Retinal pigment epithelial cell (primary cell): ENCODE data around the gene TTLL10.

Experiments
- DNase-seq: peaks from one replicate; pipeline ENCODE4 v3.0.0-alpha.2; 2010; ENCODE audit warnings: low read depth
- H3K4me3 ChIP-seq: 2 replicates; pipeline ENCODE4 v1.5.1; 2011; ENCODE audit warnings: mild to moderate bottlenecking, low read length, control low read depth, moderate library complexity
- CTCF ChIP-seq: conservative IDR thresholded peaks from 2 replicates; pipeline ENCODE4 v1.5.1; 2011; ENCODE audit warnings: low read depth, low read length, control low read depth, inconsistent platforms

Gene TTLL10

GRCh38 chr1:1156140-1157032, 17.3 kb upstream of the TTLL10 start:
- TF ChIP-seq CTCF, result no peak
- no peak for DNase-seq
- H3K4me3 ChIP-seq, result no peak overlapping the region

GRCh38 chr1:1157033-1157365, 16.7 kb upstream of the TTLL10 start:
- no peak for DNase-seq
- no peak for TF ChIP-seq CTCF
- no peak overlapping the region for H3K4me3 ChIP-seq

- TF ChIP-seq CTCF, result no peak
- peak overlapping the region; percentile 36 for H3K4me3 ChIP-seq
- peak; percentile 61 for DNase-seq
These were observed 16.2 kb upstream of the TTLL10 start for GRCh38 chr1:1157426-1157913.

- H3K4me3 ChIP-seq, result peak overlapping the region; percentile 36
- peak; percentile 24 for DNase-seq
- no peak for TF ChIP-seq CTCF
These were observed 15.6 kb upstream of the TTLL10 start for GRCh38 chr1:1157914-1158710.

GRCh38 chr1:1160281-1160930, 13.3 kb upstream of the TTLL10 start:
- no peak overlapping the region for H3K4me3 ChIP-seq
- TF ChIP-seq CTCF, result no peak
- no peak for DNase-seq

- no peak for DNase-seq
- H3K4me3 ChIP-seq, result no peak overlapping the region
- TF ChIP-seq CTCF, result no peak
These were observed 12.5 kb upstream of the TTLL10 start for GRCh38 chr1:1161078-1161682.
